Pancreas (tissue), 10 donors: ENCODE results near the gene BABAM2. TPM values are rescaled to one million over a fixed set of nuclear protein-coding genes. Genes with fewer than 3 reads are reported as not detected.
A peak's percentile ranks its signal among the peaks of the same experiment; 100 is the strongest.

Experiments used
- ATAC-seq, 4 donors: fragments of 200-7000 bp; cut with Tn5 transposase; one replicate each; pipeline versions ENCODE4 v1.8.0 to v1.9.1; 2020; ENCODE audit warnings: mild to moderate bottlenecking in 4 of 4, moderate library complexity in 4 of 4
- DNase-seq, 6 donors: peaks; one replicate each; pipeline ENCODE4 v3.0.0-alpha.2; 2020
- FAIRE-seq: peaks from 2 replicates; lab custom pipeline; 2012; peaks lifted over from hg19 to GRCh38; lab: Jason Lieb, UNC
- H3K27ac ChIP-seq, 4 donors: fragments of 200-600 bp; sonication (generic); 1 replicate in 3 of 4; 2 replicates in 1 of 4; pipeline versions ENCODE4 v1.5.0 to v1.8.0; 2020
- H3K27me3 ChIP-seq, 4 donors: fragments of 200-600 bp; one replicate each; pipeline ENCODE4 v1.8.0; 2021
- H3K36me3 ChIP-seq, 3 donors: fragments of 200-600 bp; sonication (generic) in 1 of 3; one replicate each; pipeline versions ENCODE4 v1.5.0 to v1.8.0; 2020 to 2021
- H3K4me1 ChIP-seq, 3 donors: fragments of 200-600 bp; one replicate each; pipeline ENCODE4 v1.8.0; 2021
- H3K4me3 ChIP-seq, 4 donors: fragments of 200-600 bp; sonication (generic) in 2 of 4; one replicate each; pipeline versions ENCODE4 v1.5.0 to v1.8.0; 2020 to 2021
- H3K9me3 ChIP-seq, 4 donors: fragments of 200-600 bp; one replicate each; pipeline ENCODE4 v1.8.0; 2021
- WGBS, 2 donors: extraction: QIAGEN DNeasy Blood & Tissue Kit; methylation state at CpG; one replicate each; pipeline ENCODE4 v1.1.7; 2013; 5-methylcytosine and 5-hydroxymethylcytosine counted together
- intact Hi-C, 3 donors: fragments of 100-400 bp; cut with DNase I; formaldehyde crosslinking; loops; one replicate each; pipeline versions ENCODE4 v1.11.1 to v1.14.2; 2022
- polyA plus RNA-seq, 2 donors: library from polyadenylated mRNA; stranded (reverse); fragments of 200-250 nt; gene quantifications; one replicate each; pipeline ENCODE4 v1.2.3, GENCODE V29; 2013
- total RNA-seq, 6 donors: library from RNA; stranded (reverse); fragmentation: NEBNext Ultra II Directional in 4 of 6; extraction: Animal tissue kit (Norgen Biotek cat#: 25700) in 4 of 6; gene quantifications; one replicate each; pipeline versions ENCODE4 v1.2.1 to v1.2.4, GENCODE V29; 2021 to 2023
- TF ChIP-seq, protein P1 (sequence below), 4 donors: fragments of 200-600 bp; sonication (generic) in 3 of 4; IDR thresholded peaks; one replicate each; pipeline versions ENCODE4 v1.5.0 to v1.8.0; 2021; ENCODE audit warnings: antibody characterized with exemption in 4 of 4
- donor health status: healthy with polysubstance abuse.
- donor health status: DM: no; HTN: no; CAD: no; lungs with moderate emphysema.
- donor health status: DM: no; HTN: no; CAD: no.
- donor health status: control.
- donor health status: control.
- donor health status: Bipolar disorder and iron deficiency.
- donor health status: DM: yes; HTN: yes; CAD: no.
- donor health status: DM: no; HTN: no; CAD: no.
- donor health status: DM: no; HTN: no; CAD: no.
- donor health status: DM: yes; HTN: yes; CAD: no.

The BABAM2 gene
- total and polyA plus RNA-seq, 8 donors: 9.4 to 21.3 (median 15.6) TPM

DNA sequence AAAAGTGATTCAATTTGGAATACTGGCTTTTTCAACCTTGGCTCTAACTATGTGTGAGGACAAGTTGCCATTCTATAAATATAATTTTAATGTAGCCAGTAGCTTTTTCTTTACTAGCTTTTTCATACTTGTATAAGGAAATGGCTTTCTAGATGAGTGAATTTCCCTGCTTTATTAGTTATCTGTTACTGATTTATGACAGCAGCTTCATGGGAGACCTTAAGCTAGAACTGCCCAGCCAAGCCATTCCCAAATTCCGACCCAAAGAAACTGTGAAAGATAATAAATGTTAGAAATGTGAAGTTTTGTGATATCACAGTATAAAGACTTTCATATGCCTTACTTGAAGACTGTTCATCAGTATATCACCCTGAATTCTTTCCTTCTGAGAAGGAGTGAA lies 32.3 kb downstream of the BABAM2 start:
- peak overlapping the region in 2 of 4 donors; percentile 57 to 62 for H3K27ac ChIP-seq

DNA sequence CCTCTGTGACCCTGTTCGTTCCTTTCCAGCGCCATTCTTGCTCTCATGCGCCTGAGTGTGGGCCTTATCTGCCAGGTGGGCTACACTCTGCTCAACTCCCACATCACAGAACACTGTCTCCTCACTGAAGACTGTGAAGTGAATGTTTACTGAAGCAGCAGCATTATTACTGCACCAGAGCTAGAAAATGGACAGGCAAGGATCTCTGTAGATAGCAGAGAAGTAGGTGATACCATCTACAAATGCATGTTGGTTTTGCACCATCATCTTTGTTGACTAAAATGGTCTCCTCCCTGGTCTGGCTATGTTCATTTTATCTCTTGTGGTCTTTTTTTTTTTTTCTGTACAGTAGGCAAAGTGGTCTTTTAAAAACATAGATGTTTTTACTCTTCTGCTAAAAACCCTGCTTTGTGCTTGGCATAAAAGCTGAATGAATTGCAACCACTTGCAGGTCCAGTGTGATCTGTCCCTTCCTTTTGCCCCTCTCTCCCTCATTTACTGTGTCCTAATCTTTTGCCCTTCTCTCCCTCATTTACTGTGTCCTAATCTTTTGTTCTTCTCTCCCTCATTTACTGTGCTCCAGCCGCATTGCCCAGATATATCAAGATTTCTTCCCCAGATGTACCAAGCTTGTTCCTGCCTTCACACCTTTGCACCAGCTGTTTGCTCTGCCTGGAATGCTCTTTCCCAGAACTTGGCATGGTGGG lies 35.4 kb downstream of the BABAM2 start:
- Histone ChIP-seq H3K36me3 (no peaks in the 10 kb centered on the region), H3K4me3 (no peak overlapping the region), H3K4me1 (peaks cover 10 to 16% (median 12%) of the 10 kb centered on the region in 3 donors), H3K27ac (no peak overlapping the region), H3K9me3 (no peaks in the 10 kb centered on the region), H3K27me3 (no peaks in the 10 kb centered on the region)
- 92 to 98% methylated on average over 4 of the region's 4 CpGs for WGBS, 2 donors
- DNase-seq (no peak), FAIRE-seq (no peak), ATAC-seq (no peak)
- intact Hi-C loops: no loop called here
- TF ChIP-seq, protein P1, sequence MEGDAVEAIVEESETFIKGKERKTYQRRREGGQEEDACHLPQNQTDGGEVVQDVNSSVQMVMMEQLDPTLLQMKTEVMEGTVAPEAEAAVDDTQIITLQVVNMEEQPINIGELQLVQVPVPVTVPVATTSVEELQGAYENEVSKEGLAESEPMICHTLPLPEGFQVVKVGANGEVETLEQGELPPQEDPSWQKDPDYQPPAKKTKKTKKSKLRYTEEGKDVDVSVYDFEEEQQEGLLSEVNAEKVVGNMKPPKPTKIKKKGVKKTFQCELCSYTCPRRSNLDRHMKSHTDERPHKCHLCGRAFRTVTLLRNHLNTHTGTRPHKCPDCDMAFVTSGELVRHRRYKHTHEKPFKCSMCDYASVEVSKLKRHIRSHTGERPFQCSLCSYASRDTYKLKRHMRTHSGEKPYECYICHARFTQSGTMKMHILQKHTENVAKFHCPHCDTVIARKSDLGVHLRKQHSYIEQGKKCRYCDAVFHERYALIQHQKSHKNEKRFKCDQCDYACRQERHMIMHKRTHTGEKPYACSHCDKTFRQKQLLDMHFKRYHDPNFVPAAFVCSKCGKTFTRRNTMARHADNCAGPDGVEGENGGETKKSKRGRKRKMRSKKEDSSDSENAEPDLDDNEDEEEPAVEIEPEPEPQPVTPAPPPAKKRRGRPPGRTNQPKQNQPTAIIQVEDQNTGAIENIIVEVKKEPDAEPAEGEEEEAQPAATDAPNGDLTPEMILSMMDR (IDR thresholded peaks at IDR 0.05): no peak

More for the DNA sequence above, 32.3 kb downstream of the BABAM2 start:
- H3K36me3 ChIP-seq: no peaks in the 10 kb centered on the region
- H3K4me1 ChIP-seq: peaks cover 0 to 19% (median 18%) of the 10 kb centered on the region in 3 donors
- WGBS, 2 donors: 70 to 72% methylated on average over 1 of the region's 1 CpG
- intact Hi-C loops: no loop called here
- TF ChIP-seq, protein P1 (IDR thresholded peaks at IDR 0.05): no peak
- H3K4me3 ChIP-seq: no peak overlapping the region
- no peaks in the 10 kb centered on the region for H3K27me3 ChIP-seq
- DNase-seq (no peak), ATAC-seq (peak in 1 of 4 donors; percentile 22), FAIRE-seq (no peak)
- H3K9me3 ChIP-seq: no peaks in the 10 kb centered on the region

DNA sequence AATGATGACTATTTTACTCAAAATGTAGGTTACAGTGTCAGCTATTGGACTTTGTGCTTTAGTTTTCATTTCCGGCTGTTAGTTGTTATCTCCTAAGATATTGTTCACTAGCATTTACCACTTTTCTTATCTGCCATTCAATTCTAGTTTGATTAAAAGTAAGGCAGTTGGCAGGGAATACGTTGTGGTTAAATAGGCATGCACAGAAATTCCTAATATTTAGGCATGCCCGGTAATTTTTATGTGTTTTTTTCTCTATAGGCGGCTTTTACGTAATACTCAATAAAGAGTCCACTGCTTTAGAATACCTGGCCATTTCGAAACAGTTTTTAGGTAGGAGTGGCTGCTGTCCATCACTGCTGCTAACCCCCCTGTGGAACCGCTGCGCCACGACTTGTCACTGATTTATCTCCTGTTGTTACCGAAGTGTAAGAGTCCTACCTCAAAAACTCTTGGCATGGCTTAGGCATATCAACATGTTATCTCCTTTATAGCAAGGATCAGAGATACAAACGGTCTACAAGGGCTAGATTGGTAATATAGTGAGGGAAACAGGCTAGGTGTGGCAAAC lies 39.5 kb downstream of the BABAM2 start:
- H3K27me3 ChIP-seq: no peaks in the 10 kb centered on the region
- H3K9me3 ChIP-seq: no peaks in the 10 kb centered on the region
- H3K4me3 ChIP-seq: no peak overlapping the region
- no peak for DNase-seq
- H3K36me3 ChIP-seq: no peaks in the 10 kb centered on the region
- H3K27ac ChIP-seq: no peak overlapping the region
- FAIRE-seq: no peak
- 29 to 31% methylated on average over 11 of the region's 11 CpGs for WGBS, 2 donors
- intact Hi-C loops: no loop called here
- H3K4me1 ChIP-seq: peaks cover 10% of the 10 kb centered on the region in 3 donors
- TF ChIP-seq, protein P1 (IDR thresholded peaks at IDR 0.05): no peak
- ATAC-seq: peak in 3 of 4 donors; percentile 62 to 72 (median 65)

DNA sequence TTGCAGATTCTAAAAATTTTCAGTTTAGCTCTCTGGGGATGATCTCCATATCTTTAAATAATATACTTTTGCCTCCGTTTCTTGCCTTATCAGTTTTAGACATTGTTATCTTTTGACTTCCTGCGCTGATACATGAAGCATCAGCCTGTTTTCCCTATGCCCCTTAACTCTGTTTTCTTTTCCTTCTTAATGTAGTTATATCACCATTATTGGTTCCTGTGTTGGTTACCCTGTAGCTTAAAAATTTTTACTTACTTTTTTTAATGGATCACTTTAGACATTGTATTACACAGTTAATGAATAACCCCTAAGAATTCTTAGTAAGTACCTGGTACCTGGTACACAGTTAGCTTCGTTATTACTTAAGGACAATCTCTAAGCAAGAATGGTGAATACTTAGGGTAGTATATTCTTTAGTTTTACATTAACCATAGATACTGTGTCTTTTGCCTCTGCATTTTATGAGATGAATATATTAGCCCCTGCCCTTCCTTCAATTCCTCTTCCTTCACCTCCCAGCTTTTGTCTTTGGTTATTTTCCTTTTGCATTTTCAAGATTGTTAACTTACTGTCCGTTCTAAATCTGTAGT lies 40.9 kb downstream of the BABAM2 start:
- Histone ChIP-seq H3K27me3 (no peaks in the 10 kb centered on the region), H3K9me3 (no peaks in the 10 kb centered on the region), H3K36me3 (no peaks in the 10 kb centered on the region), H3K4me3 (no peak overlapping the region), H3K27ac (no peak overlapping the region), H3K4me1 (peaks cover 10% of the 10 kb centered on the region in 3 donors)
- 70 to 73% methylated on average over 4 of the region's 4 CpGs for WGBS, 2 donors
- intact Hi-C loops: no loop called here
- ATAC-seq (no peak), FAIRE-seq (no peak), DNase-seq (no peak)
- TF ChIP-seq, protein P1 (IDR thresholded peaks at IDR 0.05): no peak
